Measurements from ENCODE around the gene FNBP1. TPM values are rescaled to one million over a fixed set of nuclear protein-coding genes. Genes with fewer than 3 reads are reported as not detected.

FNBP1 gene
- total RNA-seq, 3 donors from 2014 or later, result 40.9 to 176 (median 42.0) TPM

- DNase-seq (no peak), ATAC-seq (no peak)
- intact Hi-C loops (cut with DNase I, micrococcal nuclease), result no loop called here
- no peaks in the 10 kb centered on the region for H3K9me3 ChIP-seq
- no peaks in the 10 kb centered on the region for H3K4me1 ChIP-seq (ENCODE audit: low read depth)
- no peak for TF ChIP-seq CTCF (IDR thresholded peaks at IDR 0.05)
- H3K36me3 ChIP-seq (ENCODE audit: low read depth), result peaks cover 3% of the 10 kb centered on the region
- no peak overlapping the region for H3K4me3 ChIP-seq
Measured at GRCh38 chr9:130078547-130078946, 35.6 kb upstream of the FNBP1 start.

GRCh38 chr9:130073373-130073772 lies 30.4 kb upstream of the FNBP1 start:
- H3K9me3 ChIP-seq, result no peaks in the 10 kb centered on the region
- no peak overlapping the region for H3K4me3 ChIP-seq
- H3K4me1 ChIP-seq (ENCODE audit: low read depth), result peaks cover 4% of the 10 kb centered on the region
- no peaks in the 10 kb centered on the region for H3K36me3 ChIP-seq (ENCODE audit: low read depth)
- ATAC-seq, result no peak
- DNase-seq, result no peak
- intact Hi-C loops (cut with DNase I, micrococcal nuclease), result no loop called here
- TF ChIP-seq CTCF (IDR thresholded peaks at IDR 0.05), result no peak

- H3K4me1 ChIP-seq (ENCODE audit: low read depth), result peaks cover 4% of the 10 kb centered on the region
- no peak overlapping the region for H3K4me3 ChIP-seq
- no peak for DNase-seq
- intact Hi-C loops (cut with DNase I, micrococcal nuclease), result no loop called here
- no peak for TF ChIP-seq CTCF (IDR thresholded peaks at IDR 0.05)
- no peaks in the 10 kb centered on the region for H3K36me3 ChIP-seq (ENCODE audit: low read depth)
- no peak for ATAC-seq
- no peaks in the 10 kb centered on the region for H3K9me3 ChIP-seq
Measured at GRCh38 chr9:130072515-130073235, 29.7 kb upstream of the FNBP1 start.

GRCh38 chr9:130069048-130069447 lies 26.1 kb upstream of the FNBP1 start:
- ATAC-seq, result no peak

GRCh38 chr9:130064621-130065020 lies 21.6 kb upstream of the FNBP1 start:
- TF ChIP-seq CTCF (IDR thresholded peaks at IDR 0.05), result no peak
- H3K36me3 ChIP-seq (ENCODE audit: low read depth), result no peaks in the 10 kb centered on the region
- no peak for ATAC-seq
- H3K9me3 ChIP-seq, result no peaks in the 10 kb centered on the region
- H3K4me1 ChIP-seq (ENCODE audit: low read depth), result peaks cover 8% of the 10 kb centered on the region
- intact Hi-C loops (cut with DNase I, micrococcal nuclease), result no loop called here
- DNase-seq, result no peak
- H3K4me3 ChIP-seq, result no peak overlapping the region

More at GRCh38 chr9:130069048-130069447, 26.1 kb upstream of the FNBP1 start:
- Histone ChIP-seq H3K4me3 (no peak overlapping the region), H3K36me3 (ENCODE audit: low read depth) (no peaks in the 10 kb centered on the region), H3K4me1 (ENCODE audit: low read depth) (peaks cover 4% of the 10 kb centered on the region), H3K9me3 (no peaks in the 10 kb centered on the region)
- intact Hi-C loops (cut with DNase I, micrococcal nuclease), result no loop called here
- DNase-seq, result no peak
- no peak for TF ChIP-seq CTCF (IDR thresholded peaks at IDR 0.05)
